IPS-20b (cell line): ENCODE data around the gene DHRS7B.

ENCODE experiments used
- H3K27ac ChIP-seq: one replicate; pipeline ENCODE4 v1.5.1; 2013; ENCODE audit warnings: low read length
- H3K27me3 ChIP-seq: 2 replicates; pipeline ENCODE4 v1.6.1; 2013; ENCODE audit warnings: mild to moderate bottlenecking, low read length, inconsistent platforms; ENCODE audit not compliant: insufficient read depth
- H3K36me3 ChIP-seq: 2 replicates; pipeline ENCODE4 v1.6.1; 2013; ENCODE audit warnings: low read depth, mild to moderate bottlenecking, inconsistent platforms, low read length, moderate library complexity; ENCODE audit not compliant: insufficient read depth
- H3K4me1 ChIP-seq: 2 replicates; pipeline ENCODE4 v1.6.1; 2013; ENCODE audit warnings: mild to moderate bottlenecking, control low read depth, inconsistent platforms, low read length, moderate library complexity; ENCODE audit not compliant: insufficient read depth
- H3K4me3 ChIP-seq: 2 replicates; pipeline ENCODE4 v1.5.1; 2013; ENCODE audit warnings: mild to moderate bottlenecking, low read length, inconsistent platforms
- H3K9ac ChIP-seq: 2 replicates; pipeline ENCODE4 v1.6.1; 2013; ENCODE audit warnings: low read depth, mild to moderate bottlenecking, inconsistent platforms, low read length, moderate library complexity
- H3K9me3 ChIP-seq: 2 replicates; pipeline ENCODE4 v1.6.1; 2013; ENCODE audit warnings: mild to moderate bottlenecking, low read depth, low read length, inconsistent platforms; ENCODE audit not compliant: insufficient read depth

DHRS7B gene

DNA sequence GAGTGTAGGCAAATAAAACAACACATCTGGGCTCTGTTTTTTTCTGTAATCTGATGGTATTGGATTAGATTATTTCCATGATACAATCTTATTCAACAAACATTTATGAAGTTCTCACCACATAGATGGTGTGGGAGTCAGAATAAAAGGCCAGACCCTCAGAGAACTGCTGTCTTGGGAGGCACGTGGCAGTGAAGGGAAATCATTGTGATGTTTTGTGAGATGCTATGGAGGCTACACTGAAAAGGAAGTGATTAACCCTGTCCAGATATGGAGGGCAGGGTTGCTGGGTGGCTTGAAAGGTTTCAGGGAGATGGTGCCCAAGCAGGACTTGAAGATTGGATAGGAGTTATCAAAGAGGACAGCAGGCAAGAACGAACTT is 35.6 kb downstream of the DHRS7B start:
- Histone ChIP-seq H3K27me3 (no peaks in the 10 kb centered on the region), H3K4me3 (no peak overlapping the region), H3K4me1 (no peaks in the 10 kb centered on the region), H3K27ac (no peak overlapping the region), H3K9ac (no peak overlapping the region), H3K36me3 (no peaks in the 10 kb centered on the region), H3K9me3 (no peaks in the 10 kb centered on the region)

DNA sequence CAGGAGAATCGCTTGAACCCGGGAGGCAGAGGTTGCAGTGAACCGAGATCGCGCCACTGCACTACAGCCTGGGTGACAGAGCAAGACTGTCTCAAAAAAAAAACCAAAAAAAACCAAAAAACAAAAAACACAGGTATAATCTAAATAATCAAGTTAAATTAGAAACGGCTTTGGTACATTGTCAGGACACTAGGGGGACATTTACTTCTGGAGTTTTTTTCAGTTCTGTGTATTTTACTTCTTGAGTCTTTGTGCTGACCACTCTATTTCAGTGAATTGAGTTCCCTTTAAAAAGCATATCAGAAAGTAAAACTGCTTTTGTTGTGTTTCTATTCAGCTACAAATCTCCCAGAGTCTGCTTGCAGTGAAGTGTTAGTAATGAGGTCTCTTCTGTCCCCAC is 36.3 kb downstream of the DHRS7B start:
- Histone ChIP-seq H3K27me3 (no peaks in the 10 kb centered on the region), H3K9me3 (no peaks in the 10 kb centered on the region), H3K4me3 (no peak overlapping the region), H3K27ac (no peak overlapping the region), H3K4me1 (no peaks in the 10 kb centered on the region), H3K9ac (no peak overlapping the region), H3K36me3 (no peaks in the 10 kb centered on the region)

DNA sequence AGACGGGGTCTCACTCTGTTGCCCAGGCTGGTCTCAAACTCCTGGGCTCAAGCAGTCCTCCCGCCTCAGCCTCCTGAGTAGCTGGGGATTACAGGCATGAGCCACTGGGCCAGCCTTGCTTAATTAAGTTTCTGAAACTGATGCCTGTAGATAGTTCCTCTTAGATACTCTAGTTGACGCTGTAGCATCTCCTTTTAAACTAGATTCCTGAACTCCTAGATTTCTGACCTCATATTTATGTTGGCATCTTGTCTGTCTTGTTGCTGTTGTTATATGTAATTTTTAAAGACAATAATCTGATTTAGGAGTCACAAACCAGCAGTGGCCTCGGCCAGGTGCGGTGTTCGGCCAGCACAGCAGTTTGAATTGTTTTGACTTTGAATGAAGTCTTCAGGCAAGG is 37.5 kb downstream of the DHRS7B start:
- Histone ChIP-seq H3K4me1 (no peaks in the 10 kb centered on the region), H3K4me3 (no peak overlapping the region), H3K27me3 (no peaks in the 10 kb centered on the region), H3K9me3 (no peaks in the 10 kb centered on the region), H3K27ac (no peak overlapping the region), H3K36me3 (no peaks in the 10 kb centered on the region), H3K9ac (no peak overlapping the region)

DNA sequence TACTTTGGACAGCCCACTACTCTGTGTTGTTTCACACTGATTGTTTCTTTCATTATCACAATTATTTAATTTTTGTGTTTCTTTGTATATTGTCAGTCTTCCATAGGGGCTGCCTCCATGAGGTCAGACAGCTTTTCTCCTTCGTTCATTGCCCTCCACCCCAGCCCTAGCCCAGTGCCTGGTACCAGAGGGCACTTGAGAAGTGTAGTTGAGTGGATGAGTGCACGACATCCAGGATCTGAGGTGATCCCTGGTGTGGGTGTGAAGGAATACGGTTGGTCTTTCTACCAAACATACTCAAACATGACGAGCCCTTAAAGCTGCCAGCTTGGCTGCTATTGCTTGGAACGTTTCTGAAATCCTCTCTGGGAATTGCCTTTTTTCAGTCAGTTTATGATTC is 37.9 kb downstream of the DHRS7B start:
- H3K27me3 ChIP-seq: no peaks in the 10 kb centered on the region
- H3K4me1 ChIP-seq: no peaks in the 10 kb centered on the region
- no peak overlapping the region for H3K9ac ChIP-seq
- no peaks in the 10 kb centered on the region for H3K9me3 ChIP-seq
- no peaks in the 10 kb centered on the region for H3K36me3 ChIP-seq
- no peak overlapping the region for H3K27ac ChIP-seq
- no peak overlapping the region for H3K4me3 ChIP-seq

DNA sequence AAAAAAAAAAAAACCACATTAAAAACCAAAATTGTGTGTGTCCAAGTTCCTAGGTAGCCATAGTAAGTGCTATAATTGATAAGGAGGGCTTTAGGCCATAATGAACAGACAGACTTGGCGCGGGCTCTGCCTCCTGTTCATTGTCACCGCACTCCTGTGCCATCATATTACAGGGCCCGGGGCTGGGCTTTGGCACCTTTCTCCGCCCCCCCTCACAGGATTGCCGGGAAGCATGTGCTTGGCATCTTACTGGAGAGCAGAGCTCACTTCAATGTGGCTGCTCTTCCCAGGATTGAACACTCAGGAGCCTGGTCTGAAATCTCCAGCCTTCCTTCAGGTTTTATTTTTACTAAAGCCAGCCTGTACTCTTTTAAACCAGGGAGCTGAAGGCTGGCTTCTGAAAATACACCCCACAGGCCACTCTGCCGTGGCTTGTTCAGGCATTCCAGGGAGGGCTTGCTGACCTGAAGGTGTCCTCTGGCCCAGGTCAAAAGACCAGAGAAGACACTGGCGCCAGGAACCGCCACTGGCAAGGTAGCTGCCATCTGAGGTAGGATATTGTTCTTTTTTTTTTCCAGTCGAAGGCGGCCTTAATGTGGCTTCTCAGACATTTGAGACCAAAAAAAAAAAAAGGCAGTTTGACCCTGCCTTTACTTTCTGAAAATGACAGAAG is 39.3 kb downstream of the DHRS7B start:
- no peak overlapping the region for H3K27ac ChIP-seq
- H3K9ac ChIP-seq: no peak overlapping the region
- H3K27me3 ChIP-seq: no peaks in the 10 kb centered on the region
- H3K4me1 ChIP-seq: no peaks in the 10 kb centered on the region
- no peaks in the 10 kb centered on the region for H3K9me3 ChIP-seq
- H3K36me3 ChIP-seq: no peaks in the 10 kb centered on the region
- H3K4me3 ChIP-seq: no peak overlapping the region

DNA sequence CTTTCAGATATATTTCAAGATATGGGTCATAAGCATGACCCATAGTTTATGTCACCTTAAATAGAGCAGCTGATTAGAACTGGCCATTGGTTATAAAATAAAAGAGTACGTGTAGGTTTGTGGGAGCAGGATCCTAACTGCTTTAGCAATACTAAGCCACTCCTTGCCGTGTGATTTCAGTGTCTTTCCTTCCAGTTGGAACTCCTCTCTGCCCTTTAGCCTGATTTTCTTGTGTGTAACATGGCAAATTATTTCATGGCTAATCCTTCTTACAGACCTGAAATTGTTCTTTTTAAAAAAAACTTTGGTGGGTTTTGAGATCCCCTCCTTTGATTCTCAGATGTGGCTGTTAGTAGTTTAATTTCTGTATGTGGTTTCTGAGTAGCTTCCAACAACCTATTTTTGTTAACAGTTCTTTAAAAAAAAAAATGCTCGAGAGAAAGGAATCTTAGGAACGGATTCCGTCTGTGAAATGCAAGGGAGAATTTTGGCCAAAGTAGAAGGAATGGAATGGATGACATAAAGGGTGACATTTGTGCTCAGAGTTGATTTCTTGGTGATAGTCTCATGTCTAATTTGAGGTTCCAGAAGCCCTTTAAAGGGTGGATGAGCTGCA is 39.9 kb downstream of the DHRS7B start:
- no peak overlapping the region for H3K9ac ChIP-seq

DNA sequence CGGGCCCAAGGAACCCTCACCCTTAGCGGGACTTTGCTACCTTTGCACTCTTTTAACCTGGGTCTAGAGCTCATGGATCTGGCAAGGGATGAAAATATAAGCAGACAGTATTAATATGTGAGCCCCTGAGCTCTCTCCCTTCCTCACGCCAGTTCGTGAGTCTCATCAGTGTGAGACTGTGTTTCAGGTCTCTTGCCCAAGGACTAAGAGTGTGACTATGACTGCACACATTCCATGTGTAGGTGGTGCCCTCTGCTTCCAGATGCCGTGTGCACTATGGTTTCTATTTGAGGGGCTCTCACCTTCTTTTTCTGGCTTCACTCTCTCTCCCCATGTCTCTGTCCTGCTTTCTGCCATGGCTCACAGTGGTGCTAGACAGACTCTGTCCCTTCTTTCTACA is 40.5 kb downstream of the DHRS7B start:
- no peaks in the 10 kb centered on the region for H3K4me1 ChIP-seq
- H3K9me3 ChIP-seq: no peaks in the 10 kb centered on the region
- no peaks in the 10 kb centered on the region for H3K27me3 ChIP-seq
- no peak overlapping the region for H3K27ac ChIP-seq
- H3K36me3 ChIP-seq: no peaks in the 10 kb centered on the region
- no peak overlapping the region for H3K9ac ChIP-seq
- H3K4me3 ChIP-seq: no peak overlapping the region

More for the DNA sequence above, 39.9 kb downstream of the DHRS7B start:
- no peak overlapping the region for H3K27ac ChIP-seq
- H3K4me1 ChIP-seq: no peaks in the 10 kb centered on the region
- no peak overlapping the region for H3K4me3 ChIP-seq
- no peaks in the 10 kb centered on the region for H3K36me3 ChIP-seq
- no peaks in the 10 kb centered on the region for H3K9me3 ChIP-seq
- H3K27me3 ChIP-seq: no peaks in the 10 kb centered on the region

DNA sequence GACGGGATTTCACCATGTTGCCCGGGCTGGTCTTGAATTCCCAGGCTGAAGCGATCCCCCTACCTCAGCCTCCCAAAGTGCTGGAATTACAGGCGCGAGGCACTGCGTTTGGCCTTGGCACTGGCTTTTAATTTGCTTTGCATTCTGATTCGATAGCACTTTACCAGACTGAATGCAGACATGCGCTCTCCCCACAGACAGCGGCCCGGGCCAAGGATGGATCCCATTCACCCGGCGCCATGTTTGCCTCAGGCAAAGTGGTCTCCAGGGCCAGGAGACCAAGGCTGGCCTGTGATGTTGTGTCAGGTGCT is 41.7 kb downstream of the DHRS7B start:
- Histone ChIP-seq H3K4me1 (no peaks in the 10 kb centered on the region), H3K27me3 (no peaks in the 10 kb centered on the region), H3K9me3 (no peaks in the 10 kb centered on the region), H3K4me3 (no peak overlapping the region), H3K36me3 (peaks cover 10% of the 10 kb centered on the region), H3K27ac (no peak overlapping the region), H3K9ac (no peak overlapping the region)

DNA sequence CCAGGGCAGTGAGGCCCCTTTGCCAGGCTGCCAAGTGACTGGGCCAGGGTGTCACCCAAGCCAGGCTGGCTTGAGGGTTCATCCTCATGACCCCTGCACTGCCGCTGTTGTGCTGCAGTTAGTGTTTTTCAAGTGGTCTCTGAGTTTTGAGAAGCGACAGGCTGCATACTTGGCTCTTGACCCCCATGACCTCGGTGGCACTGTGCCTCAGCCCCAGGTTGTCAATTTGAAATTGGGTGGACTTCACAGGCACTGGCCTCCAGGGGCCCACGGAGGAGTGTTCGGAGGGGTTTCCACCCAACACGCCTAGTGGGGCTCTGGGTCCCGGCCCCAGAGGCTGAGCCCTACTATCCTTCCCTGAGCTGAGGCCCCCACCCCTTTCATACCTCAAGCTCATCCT is 42.7 kb downstream of the DHRS7B start:
- H3K4me3 ChIP-seq: no peak overlapping the region
- no peak overlapping the region for H3K27ac ChIP-seq
- peaks cover 20% of the 10 kb centered on the region for H3K36me3 ChIP-seq
- H3K9ac ChIP-seq: no peak overlapping the region
- H3K27me3 ChIP-seq: no peaks in the 10 kb centered on the region
- H3K4me1 ChIP-seq: no peaks in the 10 kb centered on the region
- no peaks in the 10 kb centered on the region for H3K9me3 ChIP-seq

DNA sequence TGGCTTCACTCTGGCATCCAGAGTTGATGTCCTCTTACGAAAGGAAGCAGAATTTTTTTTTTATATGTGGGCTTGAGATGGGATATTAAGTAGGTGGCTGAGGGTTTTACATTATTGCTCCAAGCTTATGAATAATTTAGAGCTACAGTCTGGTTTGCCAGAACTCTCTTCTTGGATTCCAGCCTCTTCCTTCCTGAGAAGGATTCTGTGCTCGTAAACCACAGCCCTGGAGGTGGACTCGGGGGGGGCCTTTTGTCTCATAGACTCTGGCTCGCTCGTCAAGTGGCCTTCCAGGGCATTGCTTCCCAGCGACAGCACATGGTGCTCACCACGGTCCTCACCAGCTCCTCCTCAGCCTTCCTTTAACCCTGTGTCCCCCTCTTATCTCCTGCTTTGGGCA is 44.0 kb downstream of the DHRS7B start:
- Histone ChIP-seq H3K27me3 (no peaks in the 10 kb centered on the region), H3K4me1 (no peaks in the 10 kb centered on the region), H3K36me3 (peaks cover 22% of the 10 kb centered on the region), H3K4me3 (no peak overlapping the region), H3K9me3 (no peaks in the 10 kb centered on the region), H3K27ac (no peak overlapping the region), H3K9ac (no peak overlapping the region)

DNA sequence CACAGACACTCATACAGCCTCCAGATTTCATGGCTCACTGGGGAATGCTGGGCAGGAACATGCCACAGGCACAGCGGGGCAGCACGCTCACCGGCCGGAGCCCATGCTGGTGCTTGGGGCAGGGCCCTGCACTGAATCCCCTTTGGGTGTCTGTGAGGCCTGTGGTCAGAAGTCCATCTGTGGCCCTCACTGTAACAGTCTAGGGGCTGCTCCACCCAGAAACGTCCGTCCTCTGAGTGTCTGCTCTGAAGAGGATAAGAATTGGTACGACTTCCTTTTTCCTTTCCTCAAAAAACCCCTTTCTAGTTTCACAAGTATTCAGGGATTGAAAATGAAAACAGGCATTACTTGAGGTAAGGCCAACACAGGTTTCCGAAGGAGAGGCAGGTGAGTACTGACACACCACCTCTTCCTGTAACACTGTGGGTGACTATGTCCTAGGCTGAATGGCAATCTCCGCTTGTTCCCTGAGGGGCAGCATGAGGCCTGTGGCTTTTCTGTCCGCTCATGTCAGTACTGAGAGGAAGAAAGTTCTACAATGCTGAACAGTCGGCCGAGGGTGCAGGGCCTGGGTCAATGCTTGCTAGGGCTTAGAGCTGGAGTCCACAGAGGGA is 44.7 kb downstream of the DHRS7B start:
- Histone ChIP-seq H3K4me3 (no peak overlapping the region), H3K27ac (no peak overlapping the region)

DNA sequence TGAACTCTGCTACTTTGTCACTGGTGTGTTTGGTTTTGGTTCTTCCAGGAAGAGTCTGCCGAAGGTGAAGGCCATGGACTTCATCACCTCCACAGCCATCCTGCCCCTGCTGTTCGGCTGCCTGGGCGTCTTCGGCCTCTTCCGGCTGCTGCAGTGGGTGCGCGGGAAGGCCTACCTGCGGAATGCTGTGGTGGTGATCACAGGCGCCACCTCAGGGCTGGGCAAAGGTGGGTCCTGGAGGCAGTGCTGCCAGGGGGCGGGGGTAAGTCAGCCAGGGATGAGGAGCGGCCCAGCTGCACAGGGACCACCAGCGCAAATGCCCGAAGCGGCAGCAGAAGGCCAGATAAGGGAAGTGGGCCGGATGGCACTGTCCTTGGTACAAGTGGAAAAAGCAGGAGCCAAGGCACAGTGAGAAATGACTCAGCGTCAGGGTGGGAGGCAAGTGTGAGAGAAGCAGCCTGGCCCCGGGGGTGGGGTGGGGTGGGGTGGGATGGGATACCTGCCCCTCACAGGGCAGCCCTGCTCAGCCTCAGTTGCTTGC is 45.3 kb downstream of the DHRS7B start:
- no peaks in the 10 kb centered on the region for H3K9me3 ChIP-seq
- no peak overlapping the region for H3K27ac ChIP-seq
- no peak overlapping the region for H3K4me3 ChIP-seq
- H3K4me1 ChIP-seq: no peaks in the 10 kb centered on the region
- peaks cover 22% of the 10 kb centered on the region for H3K36me3 ChIP-seq
- no peak overlapping the region for H3K9ac ChIP-seq
- no peaks in the 10 kb centered on the region for H3K27me3 ChIP-seq

More for the DNA sequence above, 44.7 kb downstream of the DHRS7B start:
- no peaks in the 10 kb centered on the region for H3K4me1 ChIP-seq
- peaks cover 22% of the 10 kb centered on the region for H3K36me3 ChIP-seq
- H3K9ac ChIP-seq: no peak overlapping the region
- H3K27me3 ChIP-seq: no peaks in the 10 kb centered on the region
- no peaks in the 10 kb centered on the region for H3K9me3 ChIP-seq
